Tibial nerve (tissue), 4 donors: Measurements from ENCODE around the gene SLC29A4.

Source experiments
- CTCF ChIP-seq, 5 experiments: fragments of 200-600 bp in 3 of 5; fragments of 450-650 bp in 2 of 5; sonication (generic) in 3 of 5; IDR thresholded peaks; one replicate each; pipeline ENCODE4 v1.5.1; 2016 to 2019; ENCODE audit warnings: antibody characterized with exemption in 5 of 5, mild to moderate bottlenecking in 3 of 5, moderate library complexity in 2 of 5
- EP300 ChIP-seq, 2 donors: sonication (generic); formaldehyde crosslinking; IDR thresholded peaks; one replicate each; pipeline ENCODE4 v1.6.1; 2017; ENCODE audit warnings: antibody characterized with exemption in 2 of 2, mild to moderate bottlenecking in 1 of 2

GRCh38 chr7:5279734-5280133 is 3.0 kb upstream of the SLC29A4 start:
- TF ChIP-seq CTCF (IDR thresholded peaks at IDR 0.05), result no peak
- TF ChIP-seq EP300 (IDR thresholded peaks at IDR 0.05), result no peak
